ENCODE results near the gene SMG5. TPM values are rescaled to one million over a fixed set of nuclear protein-coding genes. Genes with fewer than 3 reads are reported as not detected.

SMG5 gene
- total and polyA plus RNA-seq, 2 donors (not counting 1 experiment from before 2014, with no cell fraction given) = 18.6 to 65.9 TPM

DNA sequence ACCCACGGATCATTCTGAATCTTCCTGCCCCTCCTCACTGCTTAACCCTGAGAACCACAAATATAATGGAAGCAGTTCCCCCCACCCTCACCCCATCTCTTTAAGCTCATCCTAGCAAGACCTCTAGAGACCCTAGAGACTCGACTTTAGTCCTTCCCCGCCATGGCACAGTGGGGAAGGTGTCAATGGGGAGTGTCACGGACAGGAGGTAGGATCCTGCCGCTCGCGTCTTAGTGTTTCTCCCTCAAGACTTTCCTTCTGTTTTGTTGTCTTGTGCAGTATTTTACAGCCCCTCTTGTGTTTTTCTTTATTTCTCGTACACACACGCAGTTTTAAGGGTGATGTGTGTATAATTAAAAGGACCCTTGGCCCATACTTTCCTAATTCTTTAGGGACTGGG lies 70.5 kb downstream of the SMG5 start:
- H3K27ac ChIP-seq (ENCODE audit: insufficient read depth, low read length) = peak overlapping the region; percentile 97
- peak overlapping the region in 2 of 4 experiments; percentile 74 to 95 for H3K4me3 ChIP-seq (replicated peaks in 1 of 4; ENCODE audit: control extremely low read depth in 1 of 4, insufficient read depth in 1 of 4, low read depth in 3 of 4, low read length in 4 of 4)
- DNase-seq (ENCODE audit: low read depth in 2 of 2) = no peak
- no peak for TF ChIP-seq EZH2 (IDR thresholded peaks at IDR 0.05; ENCODE audit: low read length, missing control alignments)
- TF ChIP-seq, protein P1, sequence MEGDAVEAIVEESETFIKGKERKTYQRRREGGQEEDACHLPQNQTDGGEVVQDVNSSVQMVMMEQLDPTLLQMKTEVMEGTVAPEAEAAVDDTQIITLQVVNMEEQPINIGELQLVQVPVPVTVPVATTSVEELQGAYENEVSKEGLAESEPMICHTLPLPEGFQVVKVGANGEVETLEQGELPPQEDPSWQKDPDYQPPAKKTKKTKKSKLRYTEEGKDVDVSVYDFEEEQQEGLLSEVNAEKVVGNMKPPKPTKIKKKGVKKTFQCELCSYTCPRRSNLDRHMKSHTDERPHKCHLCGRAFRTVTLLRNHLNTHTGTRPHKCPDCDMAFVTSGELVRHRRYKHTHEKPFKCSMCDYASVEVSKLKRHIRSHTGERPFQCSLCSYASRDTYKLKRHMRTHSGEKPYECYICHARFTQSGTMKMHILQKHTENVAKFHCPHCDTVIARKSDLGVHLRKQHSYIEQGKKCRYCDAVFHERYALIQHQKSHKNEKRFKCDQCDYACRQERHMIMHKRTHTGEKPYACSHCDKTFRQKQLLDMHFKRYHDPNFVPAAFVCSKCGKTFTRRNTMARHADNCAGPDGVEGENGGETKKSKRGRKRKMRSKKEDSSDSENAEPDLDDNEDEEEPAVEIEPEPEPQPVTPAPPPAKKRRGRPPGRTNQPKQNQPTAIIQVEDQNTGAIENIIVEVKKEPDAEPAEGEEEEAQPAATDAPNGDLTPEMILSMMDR (conservative IDR thresholded peaks at IDR 0.05 in 1 of 2, IDR thresholded peaks at IDR 0.05 in 1 of 2; ENCODE audit: low read depth in 1 of 2, low read length in 2 of 2) = no peak
- H3K27me3 ChIP-seq (ENCODE audit: control insufficient read depth, insufficient read depth, low read length) = no peaks in the 10 kb centered on the region
- no peak overlapping the region for H2AFZ ChIP-seq (ENCODE audit: low read length)
- H3K4me2 ChIP-seq (ENCODE audit: extremely low read depth, insufficient read depth, low read length) = peak overlapping the region; percentile 55
- peaks cover 2% of the 10 kb centered on the region for H3K79me2 ChIP-seq (ENCODE audit: control insufficient read depth, insufficient read depth, low read length)
- peaks cover 7% of the 10 kb centered on the region for H3K36me3 ChIP-seq (ENCODE audit: control insufficient read depth, insufficient read depth, low read length)
- no peaks in the 10 kb centered on the region for H4K20me1 ChIP-seq (ENCODE audit: control insufficient read depth, extremely low read depth, insufficient read depth, low read length)
- H3K4me1 ChIP-seq (ENCODE audit: control insufficient read depth, extremely low read depth, insufficient read depth, low read length) = peaks cover 2% of the 10 kb centered on the region
- H3K9ac ChIP-seq (ENCODE audit: insufficient read depth, low read length) = no peak overlapping the region
- no peaks in the 10 kb centered on the region for H3K9me3 ChIP-seq (ENCODE audit: control insufficient read depth, insufficient read depth, low read depth, low read length)

DNA sequence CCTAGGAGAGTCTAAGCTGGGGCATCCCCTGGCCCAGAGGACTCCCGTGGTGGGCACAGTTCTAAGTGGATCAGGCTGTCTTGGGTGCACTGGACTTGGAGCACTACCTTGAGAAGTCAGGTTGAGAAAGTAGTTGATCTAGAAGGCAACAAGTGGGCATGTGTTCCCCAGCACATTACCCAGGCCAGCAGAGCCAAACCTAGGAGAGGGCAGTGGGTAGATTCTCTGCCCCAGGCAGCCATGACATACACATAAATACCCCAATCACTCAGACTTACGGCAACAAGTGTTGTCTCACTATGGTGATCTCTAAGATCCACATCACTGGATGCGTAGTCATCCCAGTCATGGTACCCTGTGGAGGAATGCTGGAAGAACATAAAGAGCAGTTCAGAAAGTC lies 71.4 kb downstream of the SMG5 start:
- Histone ChIP-seq H2AFZ (ENCODE audit: low read length) (no peak overlapping the region), H3K4me3 (replicated peaks in 1 of 4; ENCODE audit: control extremely low read depth in 1 of 4, insufficient read depth in 1 of 4, low read depth in 3 of 4, low read length in 4 of 4) (no peak overlapping the region), H3K27me3 (ENCODE audit: control insufficient read depth, insufficient read depth, low read length) (no peaks in the 10 kb centered on the region), H4K20me1 (ENCODE audit: control insufficient read depth, extremely low read depth, insufficient read depth, low read length) (no peaks in the 10 kb centered on the region), H3K9ac (ENCODE audit: insufficient read depth, low read length) (no peak overlapping the region), H3K36me3 (ENCODE audit: control insufficient read depth, insufficient read depth, low read length) (peaks cover 7% of the 10 kb centered on the region), H3K4me2 (ENCODE audit: extremely low read depth, insufficient read depth, low read length) (no peak overlapping the region), H3K79me2 (ENCODE audit: control insufficient read depth, insufficient read depth, low read length) (peaks cover 2% of the 10 kb centered on the region), H3K4me1 (ENCODE audit: control insufficient read depth, extremely low read depth, insufficient read depth, low read length) (peaks cover 2% of the 10 kb centered on the region), H3K9me3 (ENCODE audit: control insufficient read depth, insufficient read depth, low read depth, low read length) (no peaks in the 10 kb centered on the region), H3K27ac (ENCODE audit: insufficient read depth, low read length) (no peak overlapping the region)
- no peak for DNase-seq (ENCODE audit: low read depth in 2 of 2)
- TF ChIP-seq, protein P1 (conservative IDR thresholded peaks at IDR 0.05 in 1 of 2, IDR thresholded peaks at IDR 0.05 in 1 of 2; ENCODE audit: low read depth in 1 of 2, low read length in 2 of 2) = no peak
- no peak for TF ChIP-seq EZH2 (IDR thresholded peaks at IDR 0.05; ENCODE audit: low read length, missing control alignments)

DNA sequence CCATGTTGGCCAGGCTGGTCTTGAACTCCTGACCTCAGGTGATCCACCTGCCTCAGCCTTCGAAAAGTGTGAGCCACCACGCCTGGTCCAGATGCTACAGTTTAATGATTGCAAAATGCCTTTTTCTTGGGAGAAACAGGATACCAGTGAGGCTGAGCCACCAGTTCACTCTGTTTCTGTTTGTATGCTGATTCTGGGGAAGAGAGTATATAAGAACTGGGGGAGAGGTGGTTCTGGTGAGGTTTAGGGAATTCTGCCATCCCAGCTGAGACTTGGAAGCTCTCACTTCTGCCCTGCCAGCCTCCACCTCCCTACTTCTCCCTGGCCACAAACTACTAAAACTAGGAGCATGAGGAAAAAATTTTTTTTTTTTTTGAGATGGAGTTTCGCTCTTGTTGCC lies 77.9 kb downstream of the SMG5 start:
- H3K4me1 ChIP-seq (ENCODE audit: control insufficient read depth, extremely low read depth, insufficient read depth, low read length) = no peaks in the 10 kb centered on the region
- no peak overlapping the region for H3K4me3 ChIP-seq (replicated peaks in 1 of 4; ENCODE audit: control extremely low read depth in 1 of 4, insufficient read depth in 1 of 4, low read depth in 3 of 4, low read length in 4 of 4)
- no peak overlapping the region for H3K9ac ChIP-seq (ENCODE audit: insufficient read depth, low read length)
- peaks cover 5% of the 10 kb centered on the region for H3K36me3 ChIP-seq (ENCODE audit: control insufficient read depth, insufficient read depth, low read length)
- no peak overlapping the region for H3K27ac ChIP-seq (ENCODE audit: insufficient read depth, low read length)
- H4K20me1 ChIP-seq (ENCODE audit: control insufficient read depth, extremely low read depth, insufficient read depth, low read length) = no peaks in the 10 kb centered on the region
- H3K27me3 ChIP-seq (ENCODE audit: control insufficient read depth, insufficient read depth, low read length) = no peaks in the 10 kb centered on the region
- H3K4me2 ChIP-seq (ENCODE audit: extremely low read depth, insufficient read depth, low read length) = no peak overlapping the region
- H3K79me2 ChIP-seq (ENCODE audit: control insufficient read depth, insufficient read depth, low read length) = peaks cover 9% of the 10 kb centered on the region
- TF ChIP-seq, protein P1 (conservative IDR thresholded peaks at IDR 0.05 in 1 of 2, IDR thresholded peaks at IDR 0.05 in 1 of 2; ENCODE audit: low read depth in 1 of 2, low read length in 2 of 2) = no peak
- no peak for TF ChIP-seq EZH2 (IDR thresholded peaks at IDR 0.05; ENCODE audit: low read length, missing control alignments)
- no peaks in the 10 kb centered on the region for H3K9me3 ChIP-seq (ENCODE audit: control insufficient read depth, insufficient read depth, low read depth, low read length)
- no peak for DNase-seq (ENCODE audit: low read depth in 2 of 2)
- H2AFZ ChIP-seq (ENCODE audit: low read length) = no peak overlapping the region
